WTC11 (cell line): ENCODE data around the gene NOS1. TPM values are rescaled to one million over a fixed set of nuclear protein-coding genes. Genes with fewer than 3 reads are reported as not detected.

Experiments
- ATAC-seq: fragments of 200-7000 bp; cut with Tn5 transposase; 2 replicates; pipeline ENCODE4 v1.10.0; 2021; ENCODE audit warnings: mild to moderate bottlenecking, moderate library complexity
- CTCF ChIA-PET: fragments of 300-600 bp; sonication (Branson Sonifier 250); formaldehyde crosslinking; loops from one replicate; lab custom pipeline; 2021; ENCODE audit warnings: antibody characterized with exemption; lab: Charles Lee
- POLR2A ChIA-PET: fragments of 350-600 bp; sonication (Branson Sonifier 250); formaldehyde crosslinking; loops from one replicate; lab custom pipeline; 2021; ENCODE audit warnings: antibody characterized with exemption; lab: Charles Lee
- DNase-seq: peaks from one replicate; pipeline ENCODE4 v3.0.0; 2021; ENCODE audit warnings: low spot score
- H3K27ac Mint-ChIP-seq: 2 replicates; pipeline ENCODE4 v1.8.0; 2021; ENCODE audit warnings: mixed read lengths
- H3K27me3 Mint-ChIP-seq: 2 replicates; pipeline ENCODE4 v1.8.0; 2021; ENCODE audit warnings: low read depth, mild to moderate bottlenecking, moderate library complexity, mixed read lengths
- H3K36me3 Mint-ChIP-seq: 2 replicates; pipeline ENCODE4 v1.8.0; 2021; ENCODE audit warnings: mixed read lengths
- H3K4me1 Mint-ChIP-seq: 2 replicates; pipeline ENCODE4 v1.8.0; 2022; ENCODE audit warnings: mixed read lengths
- H3K4me3 Mint-ChIP-seq: 2 replicates; pipeline ENCODE4 v1.8.0; 2021; ENCODE audit warnings: mild to moderate bottlenecking, moderate library complexity, mixed read lengths
- H3K9me3 Mint-ChIP-seq: 2 replicates; pipeline ENCODE4 v1.8.0; 2021; ENCODE audit warnings: mixed read lengths
- AR ChIP-seq: fragments of 250-450 bp; sonication (Bioruptor Pico); IDR thresholded peaks from 2 replicates; pipeline ENCODE4 v1.9.0; 2021; ENCODE audit warnings: mild to moderate bottlenecking
- CREB1 ChIP-seq: sonication (generic); formaldehyde crosslinking; IDR thresholded peaks from 2 replicates; pipeline ENCODE4 v1.8.0; 2023; ENCODE audit warnings: mild to moderate bottlenecking, missing genetic modification reagents
- E2F4 ChIP-seq: sonication (generic); formaldehyde crosslinking; IDR thresholded peaks from 2 replicates; pipeline ENCODE4 v1.8.1; 2022; ENCODE audit warnings: low read depth, mild to moderate bottlenecking, moderate library complexity, missing genetic modification reagents, borderline replicate concordance
- ETV6 ChIP-seq: sonication (generic); formaldehyde crosslinking; IDR thresholded peaks from 2 replicates; pipeline ENCODE4 v1.8.1; 2022; ENCODE audit warnings: mild to moderate bottlenecking, missing genetic modification reagents
- GRHL2 ChIP-seq: fragments of 250-450 bp; sonication (Bioruptor Pico); IDR thresholded peaks from 2 replicates; pipeline ENCODE4 v1.8.0; 2022; ENCODE audit warnings: mild to moderate bottlenecking, moderate library complexity; ENCODE audit not compliant: insufficient replicate concordance, severe bottlenecking
- IRF2 ChIP-seq: sonication (generic); formaldehyde crosslinking; IDR thresholded peaks from 2 replicates; pipeline ENCODE4 v1.8.0; 2022; ENCODE audit warnings: low read depth, missing genetic modification reagents, borderline replicate concordance
- JAZF1 ChIP-seq: fragments of 250-450 bp; sonication (Bioruptor Pico); IDR thresholded peaks from 2 replicates; pipeline ENCODE4 v1.9.0; 2021; ENCODE audit warnings: moderate library complexity, mild to moderate bottlenecking, inconsistent platforms
- KAT7 ChIP-seq: sonication (generic); formaldehyde crosslinking; IDR thresholded peaks from 2 replicates; pipeline ENCODE4 v1.8.1; 2023; ENCODE audit warnings: missing genetic modification reagents, mild to moderate bottlenecking, borderline replicate concordance
- MAX ChIP-seq: sonication (generic); formaldehyde crosslinking; IDR thresholded peaks from 2 replicates; pipeline ENCODE4 v1.8.0; 2022; ENCODE audit warnings: mild to moderate bottlenecking, missing genetic modification reagents
- MYBL2 ChIP-seq: sonication (generic); formaldehyde crosslinking; IDR thresholded peaks from 2 replicates; pipeline ENCODE4 v1.8.1; 2023; ENCODE audit warnings: mild to moderate bottlenecking, moderate library complexity, missing genetic modification reagents
- NFE2L1 ChIP-seq: sonication (generic); formaldehyde crosslinking; IDR thresholded peaks from 2 replicates; pipeline ENCODE4 v1.8.1; 2023; ENCODE audit warnings: missing genetic modification reagents
- PREB ChIP-seq: sonication (generic); formaldehyde crosslinking; IDR thresholded peaks from 2 replicates; pipeline ENCODE4 v1.8.1; 2022; ENCODE audit warnings: mild to moderate bottlenecking, missing genetic modification reagents, moderate library complexity, borderline replicate concordance
- PRRX2 ChIP-seq: fragments of 250-450 bp; sonication (Bioruptor Pico); IDR thresholded peaks from 2 replicates; pipeline ENCODE4 v1.8.0; 2021; ENCODE audit warnings: mild to moderate bottlenecking
- SP1 ChIP-seq: sonication (generic); formaldehyde crosslinking; conservative IDR thresholded peaks from 2 replicates; pipeline ENCODE4 v1.8.1; 2022; ENCODE audit warnings: missing genetic modification reagents
- TCF7 ChIP-seq: sonication (generic); formaldehyde crosslinking; IDR thresholded peaks from 2 replicates; pipeline ENCODE4 v1.8.0; 2022; ENCODE audit warnings: mild to moderate bottlenecking, low read depth, missing genetic modification reagents, moderate library complexity
- ZNF121 ChIP-seq: sonication (generic); formaldehyde crosslinking; IDR thresholded peaks from 2 replicates; pipeline ENCODE4 v1.8.0; 2023; ENCODE audit warnings: missing genetic modification reagents
- ZNF219 ChIP-seq: sonication (generic); formaldehyde crosslinking; IDR thresholded peaks from 2 replicates; pipeline ENCODE4 v1.8.0; 2023; ENCODE audit warnings: missing genetic modification reagents, mild to moderate bottlenecking, borderline replicate concordance
- ZNF263 ChIP-seq: sonication (generic); formaldehyde crosslinking; IDR thresholded peaks from 2 replicates; pipeline ENCODE4 v1.8.1; 2022; ENCODE audit warnings: low read depth, mild to moderate bottlenecking, moderate library complexity, missing genetic modification reagents
- ZNF281 ChIP-seq: sonication (generic); formaldehyde crosslinking; IDR thresholded peaks from 2 replicates; pipeline ENCODE4 v1.8.0; 2023; ENCODE audit warnings: mild to moderate bottlenecking, missing genetic modification reagents
- total RNA-seq: library from RNA; stranded (reverse); gene quantifications from 3 replicates; pipeline ENCODE4 v1.2.3, GENCODE V29; 2021
- TF ChIP-seq, protein P1 (sequence below): sonication (generic); formaldehyde crosslinking; IDR thresholded peaks from 2 replicates; pipeline ENCODE4 v1.8.0; 2023; ENCODE audit warnings: missing genetic modification reagents
- TF ChIP-seq, protein P2 (sequence below): fragments of 250-450 bp; sonication (Bioruptor Pico); IDR thresholded peaks from 2 replicates; pipeline ENCODE4 v2.1.2; 2022; ENCODE audit warnings: mild to moderate bottlenecking, moderate library complexity

Gene NOS1
- total RNA-seq, 1 experiment from 2014 or later: 4.5 TPM

DNA sequence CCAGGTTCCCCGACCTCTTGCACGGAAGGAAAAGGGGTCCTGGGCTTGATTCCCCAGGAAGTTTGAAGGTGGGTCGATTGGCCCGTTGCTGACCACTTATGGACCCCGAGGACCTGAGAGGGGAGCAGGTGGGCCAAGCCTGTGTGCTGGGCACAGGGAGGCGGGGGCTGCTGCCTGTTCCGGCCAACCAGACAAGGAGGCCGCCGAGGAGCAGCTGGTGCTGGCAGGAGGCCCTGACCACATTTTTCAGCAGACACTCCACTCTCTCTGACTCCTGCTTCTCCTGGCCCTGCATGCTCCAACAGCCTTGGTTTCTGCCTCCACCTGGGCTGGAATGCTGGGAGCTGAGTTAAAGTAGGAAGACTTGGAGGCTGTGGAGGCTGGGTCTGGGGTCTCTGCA, 42.8 kb downstream of the NOS1 start:
- TF ChIP-seq CREB1 (CRISPR knock-in tag) (no peak), TCF7 (CRISPR knock-in tag) (no peak), E2F4 (CRISPR knock-in tag) (no peak), ETV6 (CRISPR knock-in tag) (no peak), SP1 (CRISPR knock-in tag) (no peak), ZNF263 (CRISPR knock-in tag) (no peak), KAT7 (CRISPR knock-in tag) (no peak), NFE2L1 (CRISPR knock-in tag) (no peak), AR (CRISPR knock-in tag) (no peak), GRHL2 (no peak), ZNF219 (no peak), MAX (CRISPR knock-in tag) (no peak), PRRX2 (CRISPR knock-in tag) (no peak), IRF2 (CRISPR knock-in tag) (no peak), ZNF281 (CRISPR knock-in tag) (no peak), ZNF121 (CRISPR knock-in tag) (no peak), JAZF1 (CRISPR knock-in tag) (no peak)
- TF ChIP-seq, protein P1, sequence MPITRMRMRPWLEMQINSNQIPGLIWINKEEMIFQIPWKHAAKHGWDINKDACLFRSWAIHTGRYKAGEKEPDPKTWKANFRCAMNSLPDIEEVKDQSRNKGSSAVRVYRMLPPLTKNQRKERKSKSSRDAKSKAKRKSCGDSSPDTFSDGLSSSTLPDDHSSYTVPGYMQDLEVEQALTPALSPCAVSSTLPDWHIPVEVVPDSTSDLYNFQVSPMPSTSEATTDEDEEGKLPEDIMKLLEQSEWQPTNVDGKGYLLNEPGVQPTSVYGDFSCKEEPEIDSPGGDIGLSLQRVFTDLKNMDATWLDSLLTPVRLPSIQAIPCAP (CRISPR knock-in tag): no peak
- Mint-ChIP-seq H3K27ac (no peak overlapping the region), H3K27me3 (no peaks in the 10 kb centered on the region; the same call in 1 of the 2 replicates), H3K4me3 (no peak overlapping the region), H3K9me3 (peaks cover 4% of the 10 kb centered on the region), H3K36me3 (0 out of 2 replicates have a peak, but pooled peaks cover 2% of the 10 kb centered on the region), H3K4me1 (no peaks in the 10 kb centered on the region)
- CTCF ChIA-PET: interaction anchor here (1.1 kb wide), 1 partner anchor 48 kb away, joined by 5 read pairs; no protein-coding TSS in a partner anchor
- no peak for ATAC-seq
- DNase-seq: no peak
- POLR2A ChIA-PET: no interaction called here

DNA sequence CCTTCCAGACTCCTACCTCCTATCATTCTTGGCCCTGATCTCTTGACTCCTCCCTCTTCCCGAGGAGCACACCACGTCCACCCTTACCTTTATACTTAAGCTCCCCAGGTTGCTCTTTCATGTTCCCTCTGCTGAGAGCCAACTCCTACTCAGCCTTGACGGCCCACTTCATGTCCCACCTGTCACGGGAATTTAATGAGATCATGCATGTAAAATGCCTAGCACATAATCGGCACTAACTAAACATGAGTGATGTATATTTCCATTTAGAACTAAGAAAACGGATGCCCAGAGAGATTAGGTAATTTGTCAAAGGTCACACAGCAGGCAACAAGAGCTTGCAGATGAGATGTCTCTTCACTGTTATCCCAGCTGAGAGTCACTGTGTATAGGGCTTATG, 45.1 kb downstream of the NOS1 start:
- POLR2A ChIA-PET: no interaction called here
- no peak overlapping the region for H3K27ac Mint-ChIP-seq
- CTCF ChIA-PET: no interaction called here
- peaks cover 4% of the 10 kb centered on the region for H3K9me3 Mint-ChIP-seq
- H3K27me3 Mint-ChIP-seq: no peaks in the 10 kb centered on the region; the same call in 1 of the 2 replicates
- ATAC-seq (no peak), DNase-seq (no peak)
- no peak overlapping the region for H3K4me3 Mint-ChIP-seq
- H3K4me1 Mint-ChIP-seq: no peaks in the 10 kb centered on the region
- TF ChIP-seq, protein P2, sequence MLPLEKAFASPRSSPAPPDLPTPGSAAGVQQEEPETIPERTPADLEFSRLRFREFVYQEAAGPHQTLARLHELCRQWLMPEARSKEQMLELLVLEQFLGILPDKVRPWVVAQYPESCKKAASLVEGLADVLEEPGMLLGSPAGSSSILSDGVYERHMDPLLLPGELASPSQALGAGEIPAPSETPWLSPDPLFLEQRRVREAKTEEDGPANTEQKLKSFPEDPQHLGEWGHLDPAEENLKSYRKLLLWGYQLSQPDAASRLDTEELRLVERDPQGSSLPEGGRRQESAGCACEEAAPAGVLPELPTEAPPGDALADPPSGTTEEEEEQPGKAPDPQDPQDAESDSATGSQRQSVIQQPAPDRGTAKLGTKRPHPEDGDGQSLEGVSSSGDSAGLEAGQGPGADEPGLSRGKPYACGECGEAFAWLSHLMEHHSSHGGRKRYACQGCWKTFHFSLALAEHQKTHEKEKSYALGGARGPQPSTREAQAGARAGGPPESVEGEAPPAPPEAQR (CRISPR knock-in tag): no peak
- TF ChIP-seq PREB (CRISPR knock-in tag): no peak
- TF ChIP-seq MYBL2: no peak
- 0 out of 2 replicates have a peak, but pooled peaks cover 2% of the 10 kb centered on the region for H3K36me3 Mint-ChIP-seq
